GM19452 (cell line): ENCODE measurements around the gene METTL23.

Source experiments
- ATAC-seq: cut with Tn5 transposase; IDR thresholded peaks from one replicate; pipeline ENCODE4 v1.9.1; 2021; ENCODE audit not compliant: unreplicated experiment

METTL23 gene

DNA sequence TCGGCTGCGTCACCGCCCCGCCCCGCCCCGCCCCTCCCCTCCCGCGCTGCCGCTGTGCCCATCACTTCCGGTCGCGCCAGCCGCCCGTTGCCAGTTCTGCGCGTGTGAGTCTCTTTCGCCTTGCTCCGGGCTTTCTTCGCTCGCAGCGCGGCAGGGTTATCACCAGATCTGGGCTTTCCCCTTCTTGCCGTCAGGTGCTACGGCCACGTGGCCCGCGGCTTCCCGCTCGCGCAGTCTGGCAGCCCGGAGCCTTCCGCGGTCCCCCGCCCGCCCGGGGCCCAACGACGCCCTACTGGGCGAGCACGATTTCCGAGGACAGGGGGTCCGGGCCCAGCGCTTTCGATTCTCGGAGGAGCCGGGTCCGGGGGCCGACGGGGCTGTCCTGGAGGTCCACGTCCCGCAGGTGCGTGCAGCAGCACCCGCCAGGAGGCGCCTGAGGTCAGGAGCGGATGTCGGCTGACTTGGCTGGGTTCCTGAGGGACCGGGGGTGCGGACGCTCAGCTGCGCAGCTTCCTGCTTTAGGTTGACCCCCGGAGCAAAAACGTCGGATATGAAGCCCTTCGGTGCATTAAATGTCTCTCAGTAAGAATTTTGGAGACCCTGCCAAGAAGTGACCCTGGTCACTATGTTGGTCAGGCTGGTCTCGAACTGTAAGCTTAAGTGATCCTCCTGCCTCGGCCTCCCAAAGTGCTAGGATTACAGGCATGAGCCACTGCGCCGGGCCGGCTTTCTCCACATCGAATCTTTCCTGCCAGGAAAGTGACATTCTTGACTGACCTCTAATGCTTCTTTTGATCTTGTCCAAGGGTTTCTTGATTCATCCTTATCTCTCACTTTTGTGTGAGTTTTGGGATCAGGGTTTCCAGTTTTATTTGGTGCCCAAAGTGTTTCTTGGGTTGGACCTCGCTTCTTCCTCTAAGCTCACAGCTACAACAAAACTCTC, at the start of gene METTL23:
Gene METTL23, plus strand, starts transcription at position 64 of the 943 bp plus-strand sequence. CDS start 2,872 bp downstream, outside the sequence.
- ATAC-seq = peak; percentile 45

GRCh38 chr17:76677406-76677805, 49.2 kb upstream of the METTL23 start:
- no peak for ATAC-seq

DNA sequence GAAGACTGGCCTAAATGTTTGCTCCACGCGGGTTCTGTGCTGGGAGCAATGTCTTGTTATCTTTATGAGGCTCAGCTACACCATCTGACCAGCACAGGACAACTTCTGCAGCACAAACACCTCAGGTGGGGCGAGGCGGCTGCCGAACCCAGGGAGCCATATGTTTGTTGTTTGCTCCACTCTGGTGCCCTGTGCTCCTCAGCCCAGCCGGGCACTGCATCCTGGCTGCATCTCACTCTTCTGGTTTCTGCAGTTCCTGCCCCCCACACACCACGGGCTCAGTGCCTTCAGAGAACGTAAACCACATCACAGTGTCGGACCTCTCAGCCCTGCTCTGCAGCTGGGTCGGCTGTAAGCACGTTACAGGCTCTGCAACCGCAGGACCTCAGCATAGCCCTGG, 48.3 kb upstream of the METTL23 start:
- ATAC-seq = no peak

DNA sequence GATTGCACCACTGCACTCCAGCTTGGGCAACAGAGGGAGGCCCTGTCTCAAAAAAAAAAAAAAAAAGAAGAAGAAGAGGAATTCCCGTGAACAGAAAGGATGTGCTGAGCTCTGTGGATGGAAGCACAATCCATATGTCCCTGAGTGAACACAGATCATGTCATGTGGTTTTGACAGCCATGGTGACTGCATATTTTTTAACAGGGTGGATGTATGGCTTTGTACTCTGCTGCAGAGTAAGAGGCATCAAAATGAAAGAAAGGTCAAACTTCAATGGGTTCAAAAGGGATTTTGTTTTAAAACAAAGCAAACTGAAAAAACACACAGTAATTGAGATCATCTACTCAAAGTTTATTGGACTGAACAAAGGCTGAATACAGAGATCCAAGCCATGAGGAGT, 47.4 kb upstream of the METTL23 start:
- no peak for ATAC-seq

GRCh38 chr17:76681222-76682137, 45.2 kb upstream of the METTL23 start:
- no peak for ATAC-seq

- no peak for ATAC-seq
Measured at GRCh38 chr17:76682296-76682695, 44.3 kb upstream of the METTL23 start.

- no peak for ATAC-seq
Measured at GRCh38 chr17:76683011-76683755, 43.5 kb upstream of the METTL23 start.

GRCh38 chr17:76683921-76684745, 42.5 kb upstream of the METTL23 start:
- ATAC-seq = no peak

DNA sequence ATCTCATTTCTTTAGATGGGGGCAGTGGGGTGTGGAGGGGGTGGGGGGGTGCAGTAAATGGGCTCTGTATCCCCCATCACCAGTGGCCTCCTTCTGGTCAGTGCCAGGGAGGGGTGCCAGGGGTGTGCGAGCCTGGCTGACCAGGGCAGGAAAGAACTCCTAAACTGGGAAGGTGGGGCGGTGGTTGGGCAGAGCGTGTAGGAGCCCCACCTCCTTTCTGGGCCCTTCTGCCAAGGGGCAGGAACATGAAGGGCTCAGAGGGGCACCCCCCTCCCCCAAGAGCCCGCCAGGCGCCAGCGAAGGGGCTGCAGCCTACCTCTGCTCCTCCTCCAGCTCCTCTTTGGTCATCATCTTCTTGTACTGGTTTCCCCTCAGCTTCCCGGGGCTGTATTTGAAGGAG, 41.9 kb upstream of the METTL23 start:
- ATAC-seq = no peak

DNA sequence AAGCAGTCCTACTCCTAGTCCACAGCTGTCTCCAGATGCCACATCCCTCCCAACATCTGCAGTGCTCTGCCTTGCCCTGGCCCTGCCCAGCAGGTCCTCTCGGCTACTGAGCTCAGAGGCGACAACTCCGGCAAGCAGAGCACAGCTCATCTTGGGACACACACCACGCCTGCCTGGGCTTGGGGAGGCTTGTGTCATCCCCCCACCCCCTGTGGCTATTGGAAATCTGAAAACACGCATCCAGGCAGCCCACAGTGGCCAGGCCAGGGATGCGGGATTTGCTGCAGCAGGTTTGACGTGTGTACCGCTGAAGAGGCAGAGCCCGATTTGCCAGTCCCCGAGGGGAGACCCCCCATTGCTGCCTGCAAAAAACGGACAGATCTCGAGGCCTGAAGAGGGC, 41.3 kb upstream of the METTL23 start:
- no peak for ATAC-seq

DNA sequence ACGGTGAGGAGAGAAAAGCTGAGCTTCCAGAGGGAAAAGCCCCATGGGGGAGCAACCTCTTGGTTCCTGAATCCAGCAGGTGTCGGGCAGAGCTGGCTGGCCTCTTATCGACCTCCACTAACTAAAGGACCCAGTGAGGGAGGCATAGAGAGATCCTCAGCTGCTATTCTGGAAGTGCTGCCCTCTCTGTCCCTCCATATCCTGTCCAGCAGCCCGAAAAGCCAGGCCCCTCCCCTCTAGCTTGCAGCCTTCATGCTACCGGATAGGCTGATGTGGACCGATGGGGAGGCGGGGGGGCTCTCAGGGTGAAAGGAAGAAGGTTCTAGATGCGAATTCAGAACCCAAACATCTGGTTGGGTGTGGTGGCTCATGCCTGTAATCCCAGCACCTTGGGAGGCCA, 40.8 kb upstream of the METTL23 start:
- no peak for ATAC-seq

- no peak for ATAC-seq
Measured at GRCh38 chr17:76686538-76687297, 39.9 kb upstream of the METTL23 start.

GRCh38 chr17:76687298-76688164, 39.1 kb upstream of the METTL23 start:
- no peak for ATAC-seq

- no peak for ATAC-seq
Measured at GRCh38 chr17:76688165-76688622, 38.4 kb upstream of the METTL23 start.

GRCh38 chr17:76689859-76690258, 36.8 kb upstream of the METTL23 start:
- no peak for ATAC-seq

- ATAC-seq = no peak
Measured at GRCh38 chr17:76690596-76691280, 35.9 kb upstream of the METTL23 start.

GRCh38 chr17:76691379-76692191, 35.1 kb upstream of the METTL23 start:
- no peak for ATAC-seq
